ENCODE results near the gene GRID1.

DNA sequence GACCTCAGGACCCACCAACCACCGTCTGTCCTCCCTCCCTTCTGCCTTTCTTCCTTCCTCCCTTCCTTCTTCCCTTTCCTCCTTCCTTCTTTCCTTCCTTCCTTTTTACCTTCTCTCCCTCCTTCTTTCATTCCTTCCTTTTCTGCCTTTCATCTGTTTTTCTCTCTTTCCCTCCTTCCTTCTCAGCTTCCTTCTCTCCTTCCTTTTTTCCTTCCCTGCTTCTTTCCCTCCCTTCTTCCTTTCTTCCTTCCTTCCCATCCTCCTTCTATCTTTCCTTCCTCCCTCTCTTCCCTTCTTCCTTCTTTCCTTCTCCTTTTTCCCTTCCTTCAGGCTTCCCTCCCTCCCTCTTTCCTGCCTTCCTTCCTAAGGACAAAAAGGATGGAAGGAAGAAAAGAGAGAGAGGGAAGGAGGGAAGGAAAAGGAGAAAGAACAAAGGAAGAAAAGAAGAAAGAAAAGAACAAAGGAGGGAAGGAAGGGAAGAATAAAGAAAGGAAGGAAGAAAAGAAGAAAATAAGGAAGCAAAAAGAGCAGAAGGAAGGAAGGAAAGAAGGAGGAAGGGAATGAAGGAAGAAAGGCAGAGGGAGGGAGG is 405.0 kb downstream of the GRID1 start:
- TF ChIP-seq CEBPB (tag; IDR thresholded peaks at IDR 0.05) (no peak), RAD21 (CRISPR knock-in tag; conservative IDR thresholded peaks at IDR 0.05 in 1 of 2, IDR thresholded peaks at IDR 0.05 in 1 of 2) (no peak), SMARCC2 (IDR thresholded peaks at IDR 0.05; ENCODE audit: low read depth) (no peak), CREB1 (IDR thresholded peaks at IDR 0.05) (no peak), CREB1 (CRISPR knock-in tag; IDR thresholded peaks at IDR 0.05) (no peak), GABPA (tag; conservative IDR thresholded peaks at IDR 0.05; ENCODE audit: low read depth) (no peak), BCL6 (CRISPR knock-in tag; IDR thresholded peaks at IDR 0.05) (no peak), MECOM (CRISPR knock-in tag; IDR thresholded peaks at IDR 0.05) (no peak), POLR2A (conservative IDR thresholded peaks at IDR 0.05) (no peak)
- TF ChIP-seq, protein P1, sequence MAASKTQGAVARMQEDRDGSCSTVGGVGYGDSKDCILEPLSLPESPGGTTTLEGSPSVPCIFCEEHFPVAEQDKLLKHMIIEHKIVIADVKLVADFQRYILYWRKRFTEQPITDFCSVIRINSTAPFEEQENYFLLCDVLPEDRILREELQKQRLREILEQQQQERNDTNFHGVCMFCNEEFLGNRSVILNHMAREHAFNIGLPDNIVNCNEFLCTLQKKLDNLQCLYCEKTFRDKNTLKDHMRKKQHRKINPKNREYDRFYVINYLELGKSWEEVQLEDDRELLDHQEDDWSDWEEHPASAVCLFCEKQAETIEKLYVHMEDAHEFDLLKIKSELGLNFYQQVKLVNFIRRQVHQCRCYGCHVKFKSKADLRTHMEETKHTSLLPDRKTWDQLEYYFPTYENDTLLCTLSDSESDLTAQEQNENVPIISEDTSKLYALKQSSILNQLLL (CRISPR knock-in tag; IDR thresholded peaks at IDR 0.05; ENCODE audit: borderline replicate concordance), result no peak
- TF ChIP-seq, protein P2, sequence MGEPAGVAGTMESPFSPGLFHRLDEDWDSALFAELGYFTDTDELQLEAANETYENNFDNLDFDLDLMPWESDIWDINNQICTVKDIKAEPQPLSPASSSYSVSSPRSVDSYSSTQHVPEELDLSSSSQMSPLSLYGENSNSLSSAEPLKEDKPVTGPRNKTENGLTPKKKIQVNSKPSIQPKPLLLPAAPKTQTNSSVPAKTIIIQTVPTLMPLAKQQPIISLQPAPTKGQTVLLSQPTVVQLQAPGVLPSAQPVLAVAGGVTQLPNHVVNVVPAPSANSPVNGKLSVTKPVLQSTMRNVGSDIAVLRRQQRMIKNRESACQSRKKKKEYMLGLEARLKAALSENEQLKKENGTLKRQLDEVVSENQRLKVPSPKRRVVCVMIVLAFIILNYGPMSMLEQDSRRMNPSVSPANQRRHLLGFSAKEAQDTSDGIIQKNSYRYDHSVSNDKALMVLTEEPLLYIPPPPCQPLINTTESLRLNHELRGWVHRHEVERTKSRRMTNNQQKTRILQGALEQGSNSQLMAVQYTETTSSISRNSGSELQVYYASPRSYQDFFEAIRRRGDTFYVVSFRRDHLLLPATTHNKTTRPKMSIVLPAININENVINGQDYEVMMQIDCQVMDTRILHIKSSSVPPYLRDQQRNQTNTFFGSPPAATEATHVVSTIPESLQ (CRISPR knock-in tag; IDR thresholded peaks at IDR 0.05), result no peak
